Activated B cell treated with CpG ODN at 0.5 μM for 24 hours (primary cell): Measurements from ENCODE around the gene OR1N2. TPM values are rescaled to one million over a fixed set of nuclear protein-coding genes. Genes with fewer than 3 reads are reported as not detected.

Experiments
- ATAC-seq: fragments of 200-7000 bp; cut with Tn5 transposase; one replicate; pipeline ENCODE4 v1.10.0; 2021; ENCODE audit warnings: low read depth, mild to moderate bottlenecking, moderate library complexity
- CTCF ChIA-PET: fragments of 350-600 bp; sonication (Branson Sonifier 250); formaldehyde crosslinking; loops from one replicate; lab custom pipeline; 2021; ENCODE audit warnings: antibody characterized with exemption; lab: Charles Lee
- POLR2A ChIA-PET: fragments of 350-600 bp; sonication (Branson Sonifier 250); formaldehyde crosslinking; loops from one replicate; lab custom pipeline; 2021; ENCODE audit warnings: antibody characterized with exemption; lab: Charles Lee
- DNase-seq: peaks from one replicate; pipeline ENCODE4 v3.0.0; 2022
- H3K27ac Mint-ChIP-seq: one replicate; pipeline ENCODE4 v1.8.0; 2020; ENCODE audit warnings: mixed read lengths
- H3K27me3 Mint-ChIP-seq: one replicate; pipeline ENCODE4 v1.8.0; 2021; ENCODE audit warnings: mixed read lengths
- H3K36me3 Mint-ChIP-seq: one replicate; pipeline ENCODE4 v1.8.0; 2021; ENCODE audit warnings: low read depth, mixed read lengths
- H3K4me1 Mint-ChIP-seq: one replicate; pipeline ENCODE4 v1.8.0; 2021; ENCODE audit warnings: mixed read lengths
- H3K4me3 Mint-ChIP-seq: one replicate; pipeline ENCODE4 v1.8.0; 2020; ENCODE audit warnings: mild to moderate bottlenecking, mixed read lengths
- H3K9me3 Mint-ChIP-seq: one replicate; pipeline ENCODE4 v1.8.0; 2020; ENCODE audit warnings: mixed read lengths
- intact Hi-C: fragments of 100-400 bp; cut with micrococcal nuclease; formaldehyde crosslinking; loops from one replicate; pipeline ENCODE4 v1.15.1; 2024
- total RNA-seq: library from RNA; stranded (reverse); gene quantifications from 2 replicates; pipeline ENCODE4 v1.2.3, GENCODE V29; 2022
- TF ChIP-seq, protein P1 (sequence below): fragments of 200-600 bp; IDR thresholded peaks from one replicate; pipeline ENCODE4 v1.8.0; 2022; ENCODE audit warnings: antibody characterized with exemption, mild to moderate bottlenecking

The OR1N2 gene
- not detected in 2 replicates for total RNA-seq

DNA sequence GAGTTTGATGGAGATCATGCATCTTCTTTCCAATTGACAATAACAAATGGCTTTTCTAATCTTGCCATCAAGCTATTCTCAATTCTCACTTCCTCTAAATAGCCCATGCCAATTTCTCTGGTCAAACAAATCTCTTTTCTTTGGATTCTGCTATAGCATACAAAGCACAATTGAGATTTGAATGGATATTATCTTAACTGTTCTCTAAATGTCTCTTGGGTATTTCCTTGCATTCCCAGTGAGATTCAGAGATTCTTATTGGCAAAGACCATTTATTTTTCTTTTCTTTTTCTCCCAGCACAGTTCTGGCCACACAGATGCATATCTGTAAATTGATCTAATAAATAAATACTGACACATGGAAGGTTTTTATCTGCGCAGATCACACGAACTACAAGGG is at the start of gene OR1N2:
OR1N2 (plus strand) TSS at position 301 of the 400 bp plus-strand sequence. CDS start 100 bp downstream, outside the sequence.
- Mint-ChIP-seq H3K36me3 (no peaks in the 10 kb centered on the region), H3K9me3 (no peaks in the 10 kb centered on the region), H3K4me3 (no peak within 1 kb of the TSS), H3K4me1 (no peaks in the 10 kb centered on the region), H3K27me3 (peaks cover 28% of the 10 kb centered on the region), H3K27ac (no peak within 1 kb of the TSS)
- intact Hi-C loops = no loop called here
- CTCF ChIA-PET = no interaction called here
- DNase-seq (no peak), ATAC-seq (no peak)
- TF ChIP-seq, protein P1, sequence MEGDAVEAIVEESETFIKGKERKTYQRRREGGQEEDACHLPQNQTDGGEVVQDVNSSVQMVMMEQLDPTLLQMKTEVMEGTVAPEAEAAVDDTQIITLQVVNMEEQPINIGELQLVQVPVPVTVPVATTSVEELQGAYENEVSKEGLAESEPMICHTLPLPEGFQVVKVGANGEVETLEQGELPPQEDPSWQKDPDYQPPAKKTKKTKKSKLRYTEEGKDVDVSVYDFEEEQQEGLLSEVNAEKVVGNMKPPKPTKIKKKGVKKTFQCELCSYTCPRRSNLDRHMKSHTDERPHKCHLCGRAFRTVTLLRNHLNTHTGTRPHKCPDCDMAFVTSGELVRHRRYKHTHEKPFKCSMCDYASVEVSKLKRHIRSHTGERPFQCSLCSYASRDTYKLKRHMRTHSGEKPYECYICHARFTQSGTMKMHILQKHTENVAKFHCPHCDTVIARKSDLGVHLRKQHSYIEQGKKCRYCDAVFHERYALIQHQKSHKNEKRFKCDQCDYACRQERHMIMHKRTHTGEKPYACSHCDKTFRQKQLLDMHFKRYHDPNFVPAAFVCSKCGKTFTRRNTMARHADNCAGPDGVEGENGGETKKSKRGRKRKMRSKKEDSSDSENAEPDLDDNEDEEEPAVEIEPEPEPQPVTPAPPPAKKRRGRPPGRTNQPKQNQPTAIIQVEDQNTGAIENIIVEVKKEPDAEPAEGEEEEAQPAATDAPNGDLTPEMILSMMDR = no peak
- POLR2A ChIA-PET = no interaction called here

GRCh38 chr9:122506964-122507363 is 45.9 kb upstream of the OR1N2 start:
- no peak for ATAC-seq
- ChIA-PET POLR2A (no interaction called here), CTCF (no interaction called here)
- Mint-ChIP-seq H3K27me3 (peaks cover 20% of the 10 kb centered on the region), H3K4me3 (no peak overlapping the region), H3K36me3 (no peaks in the 10 kb centered on the region), H3K9me3 (no peaks in the 10 kb centered on the region), H3K27ac (no peak overlapping the region), H3K4me1 (no peaks in the 10 kb centered on the region)
- TF ChIP-seq, protein P1 = no peak
- intact Hi-C loops = loop anchor here (10.0 kb wide), 1 partner anchor 62 kb away; no protein-coding TSS in a partner anchor
- no peak for DNase-seq

DNA sequence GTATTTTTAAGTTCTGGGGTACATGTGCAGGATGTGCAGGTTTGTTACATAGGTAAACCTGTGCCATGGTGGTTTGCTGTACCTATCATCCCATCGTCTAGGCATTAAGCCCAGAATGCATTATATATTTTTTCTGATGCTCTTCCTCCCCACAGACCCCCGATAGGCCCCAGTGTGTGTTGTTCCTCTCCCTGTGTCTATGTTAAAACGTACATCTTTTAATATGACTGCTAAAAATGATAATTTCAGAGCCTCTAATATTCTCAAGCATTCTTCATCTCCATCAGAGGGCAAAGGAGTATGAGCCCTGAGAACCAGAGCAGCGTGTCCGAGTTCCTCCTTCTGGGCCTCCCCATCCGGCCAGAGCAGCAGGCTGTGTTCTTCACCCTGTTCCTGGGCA is 42.4 kb upstream of the OR1N2 start, which contains the start of gene OR1J2:
OR1J2 (plus strand) TSS at position 301 of the 400 bp plus-strand sequence; CDS start at position 301, 0 bp downstream.
- H3K9me3 Mint-ChIP-seq = no peaks in the 10 kb centered on the region
- H3K27ac Mint-ChIP-seq = no peak within 1 kb of the TSS
- no peak for DNase-seq
- intact Hi-C loops = no loop called here
- ATAC-seq = no peak
- ChIA-PET POLR2A (no interaction called here), CTCF (no interaction called here)
- H3K4me1 Mint-ChIP-seq = no peaks in the 10 kb centered on the region
- no peak within 1 kb of the TSS for H3K4me3 Mint-ChIP-seq
- peaks cover 27% of the 10 kb centered on the region for H3K27me3 Mint-ChIP-seq
- H3K36me3 Mint-ChIP-seq = no peaks in the 10 kb centered on the region
- TF ChIP-seq, protein P1 = no peak

DNA sequence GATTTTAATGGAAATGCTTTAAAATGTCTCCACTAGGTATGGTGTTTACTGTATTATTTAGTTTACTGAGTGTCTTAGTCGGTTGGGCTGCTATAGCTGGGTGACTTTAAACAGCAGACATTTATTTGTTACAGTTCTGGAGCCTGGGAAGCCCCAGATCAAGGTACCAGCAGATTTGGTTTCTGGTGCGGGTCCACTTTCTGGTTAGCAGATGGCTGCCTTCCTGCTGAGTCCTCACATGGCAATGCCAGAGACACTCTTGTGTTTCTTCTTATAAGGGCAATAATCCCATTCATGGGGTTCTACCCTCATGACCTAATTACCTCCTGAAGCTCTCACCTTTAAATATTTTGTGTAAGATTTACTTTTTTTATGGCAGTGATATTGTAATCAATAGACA is 34.7 kb upstream of the OR1N2 start:
- ATAC-seq = no peak

DNA sequence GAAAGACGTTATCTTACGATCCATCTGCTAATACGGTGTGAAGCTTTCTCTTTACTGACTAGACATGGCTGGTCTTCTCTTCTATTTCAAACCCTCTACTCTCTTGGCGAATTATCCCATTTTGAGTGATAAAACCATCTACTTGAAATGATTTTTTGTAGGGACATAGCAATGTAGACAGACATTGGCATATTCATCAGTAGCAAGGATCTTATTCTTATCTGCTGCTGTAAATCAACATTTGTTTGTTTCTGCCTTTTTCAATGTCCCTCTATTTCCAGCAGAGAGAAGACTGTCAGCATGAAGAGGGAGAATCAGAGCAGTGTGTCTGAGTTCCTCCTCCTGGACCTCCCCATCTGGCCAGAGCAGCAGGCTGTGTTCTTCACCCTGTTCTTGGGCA is 34.1 kb upstream of the OR1N2 start, which contains the start of gene OR1J4:
OR1J4 (plus strand) TSS at position 301 of the 400 bp plus-strand sequence; CDS start at position 301, 0 bp downstream.
- TF ChIP-seq, protein P1 = no peak
- intact Hi-C loops = no loop called here
- ChIA-PET CTCF (no interaction called here), POLR2A (no interaction called here)
- H3K4me1 Mint-ChIP-seq = no peaks in the 10 kb centered on the region
- peaks cover 18% of the 10 kb centered on the region for H3K27me3 Mint-ChIP-seq
- H3K4me3 Mint-ChIP-seq = no peak within 1 kb of the TSS
- H3K9me3 Mint-ChIP-seq = no peaks in the 10 kb centered on the region
- no peaks in the 10 kb centered on the region for H3K36me3 Mint-ChIP-seq
- DNase-seq (no peak), ATAC-seq (no peak)
- H3K27ac Mint-ChIP-seq = no peak within 1 kb of the TSS

More for the DNA sequence above, 34.7 kb upstream of the OR1N2 start:
- Mint-ChIP-seq H3K9me3 (no peaks in the 10 kb centered on the region), H3K36me3 (no peaks in the 10 kb centered on the region), H3K27me3 (peaks cover 15% of the 10 kb centered on the region), H3K4me3 (no peak overlapping the region), H3K27ac (no peak overlapping the region), H3K4me1 (no peaks in the 10 kb centered on the region)
- TF ChIP-seq, protein P1 = no peak
- DNase-seq = no peak
- ChIA-PET POLR2A (no interaction called here), CTCF (no interaction called here)
- intact Hi-C loops = no loop called here
